Mesendoderm (in vitro differentiated cells): ENCODE data around the gene SLC7A8. TPM values are rescaled to one million over a fixed set of nuclear protein-coding genes. Genes with fewer than 3 reads are reported as not detected.

Experiments used
- DNase-seq: peaks from one replicate; pipeline ENCODE4 v3.0.0; 2013
- H2AK5ac ChIP-seq: 2 replicates; pipeline ENCODE4 v1.6.1; 2013; ENCODE audit warnings: low read length, inconsistent platforms
- H2BK120ac ChIP-seq: 2 replicates; pipeline ENCODE4 v1.6.1; 2013; ENCODE audit warnings: low read depth, mild to moderate bottlenecking, low read length, moderate library complexity, mixed read lengths
- H2BK15ac ChIP-seq: replicated peaks from 2 replicates; pipeline ENCODE4 v1.6.1; 2013; ENCODE audit warnings: low read depth, mild to moderate bottlenecking, moderate library complexity
- H2BK5ac ChIP-seq: 2 replicates; pipeline ENCODE4 v1.6.1; 2013; ENCODE audit warnings: low read length, inconsistent platforms
- H3K18ac ChIP-seq: 2 replicates; pipeline ENCODE4 v1.6.1; 2013; ENCODE audit warnings: mild to moderate bottlenecking, low read length, mixed read lengths
- H3K23ac ChIP-seq: one replicate; pipeline ENCODE4 v1.6.1; 2013; ENCODE audit warnings: low read length
- H3K27ac ChIP-seq: 2 replicates; pipeline ENCODE4 v1.5.1; 2013; ENCODE audit warnings: low read depth, mild to moderate bottlenecking, inconsistent platforms, low read length, moderate library complexity
- H3K27me3 ChIP-seq: 2 replicates; pipeline ENCODE4 v1.6.1; 2013; ENCODE audit warnings: low read length, control low read depth, mild to moderate bottlenecking, inconsistent platforms; ENCODE audit not compliant: insufficient read depth, poor library complexity
- H3K36me3 ChIP-seq: 2 replicates; pipeline ENCODE4 v1.6.1; 2013; ENCODE audit warnings: low read length, inconsistent platforms; ENCODE audit not compliant: control insufficient read depth, insufficient read depth
- H3K4ac ChIP-seq: one replicate; pipeline ENCODE4 v1.6.1; 2013; ENCODE audit warnings: low read depth, mild to moderate bottlenecking, low read length, moderate library complexity
- H3K4me1 ChIP-seq: 2 replicates; pipeline ENCODE4 v1.6.1; 2013; ENCODE audit warnings: low read depth, low read length, inconsistent platforms; ENCODE audit not compliant: control insufficient read depth
- H3K4me2 ChIP-seq: 2 replicates; pipeline ENCODE4 v1.6.1; 2013; ENCODE audit warnings: low read length
- H3K4me3 ChIP-seq: 2 replicates; pipeline ENCODE4 v1.5.1; 2013; ENCODE audit warnings: mild to moderate bottlenecking, low read length
- H3K56ac ChIP-seq: one replicate; pipeline ENCODE4 v1.6.1; 2013; ENCODE audit warnings: low read length
- H3K79me1 ChIP-seq: 2 replicates; pipeline ENCODE4 v1.6.1; 2013; ENCODE audit warnings: low read length, inconsistent platforms
- H3K79me2 ChIP-seq: 2 replicates; pipeline ENCODE4 v1.6.1; 2013; ENCODE audit warnings: mild to moderate bottlenecking, low read length; ENCODE audit not compliant: control insufficient read depth, insufficient read depth
- H3K9ac ChIP-seq: 2 replicates; pipeline ENCODE4 v1.6.1; 2013; ENCODE audit warnings: low read length, inconsistent platforms
- H4K5ac ChIP-seq: one replicate; pipeline ENCODE4 v1.6.1; 2013; ENCODE audit warnings: low read length
- H4K8ac ChIP-seq: one replicate; pipeline ENCODE4 v1.6.1; 2013; ENCODE audit warnings: low read depth, mild to moderate bottlenecking, control low read depth, low read length, moderate library complexity
- WGBS: extraction: QIAGEN DNeasy Blood & Tissue Kit; methylation state at CpG from one replicate; pipeline ENCODE4 v1.1.7; 2013; ENCODE audit warnings: low lambda C conversion rate, missing lambda C conversion rate; ENCODE audit not compliant: insufficient coverage; ENCODE audit errors: extremely low coverage; 5-methylcytosine and 5-hydroxymethylcytosine counted together
- small RNA-seq: library from polyadenylated mRNA; stranded (forward); fragments of <200 nt; extraction: miRNeasy Mini kit (QIAGEN cat#:217004); gene quantifications from one replicate; pipeline ENCODE3, GENCODE V24; 2013; ENCODE audit not compliant: insufficient read depth

The SLC7A8 gene

DNA sequence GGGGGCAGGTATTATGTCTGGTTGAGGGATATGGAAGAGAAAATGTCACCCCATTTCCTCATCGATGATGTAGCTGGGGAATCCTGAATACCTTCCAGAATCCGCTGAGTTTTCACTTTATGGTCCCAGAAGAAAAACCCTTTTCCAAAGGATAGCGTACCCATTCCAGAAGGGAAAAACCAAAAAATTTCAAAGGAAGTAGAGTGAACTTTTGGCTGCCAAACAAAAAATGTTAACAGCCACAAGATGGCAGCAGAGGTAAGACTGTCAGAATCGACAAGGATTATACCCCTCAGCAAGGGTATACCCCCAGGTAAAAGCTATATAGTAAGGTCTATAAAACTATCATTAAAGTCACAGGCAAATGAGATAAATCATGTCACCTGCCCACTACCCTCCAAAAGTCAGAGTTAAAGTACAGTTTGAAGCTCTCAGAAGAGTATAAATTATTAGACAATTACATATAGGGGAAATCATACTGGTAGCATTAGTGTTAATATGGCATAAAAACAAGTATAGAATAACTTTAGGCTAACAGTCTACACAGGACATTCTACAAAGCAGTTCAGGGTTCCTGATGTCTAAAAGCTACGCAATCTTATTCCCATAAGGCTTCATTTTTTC, 106.6 kb downstream of the SLC7A8 start:
- no peak overlapping the region for H3K4me3 ChIP-seq
- no peak overlapping the region for H4K5ac ChIP-seq
- peaks cover 6% of the 10 kb centered on the region for H3K79me1 ChIP-seq
- H3K27ac ChIP-seq, result peak overlapping the region; percentile 77
- DNase-seq, result peak; percentile 53
- H3K4me2 ChIP-seq, result no peak overlapping the region
- peaks cover 3% of the 10 kb centered on the region for H3K79me2 ChIP-seq
- H3K36me3 ChIP-seq, result peaks cover 26% of the 10 kb centered on the region
- no peak overlapping the region for H2BK120ac ChIP-seq
- peak overlapping the region; percentile 26 for H3K9ac ChIP-seq
- no peak overlapping the region for H3K56ac ChIP-seq
- no peak overlapping the region for H2BK15ac ChIP-seq
- H2BK5ac ChIP-seq, result no peak overlapping the region
- H4K8ac ChIP-seq, result no peak overlapping the region
- H3K18ac ChIP-seq, result peak overlapping the region; percentile 76
- no peak overlapping the region for H2AK5ac ChIP-seq
- peaks cover 17% of the 10 kb centered on the region for H3K4me1 ChIP-seq
- no peak overlapping the region for H3K4ac ChIP-seq
- WGBS, result no CpG with 5 or more reads among the region's 5 CpGs
- H3K27me3 ChIP-seq, result no peaks in the 10 kb centered on the region
- H3K23ac ChIP-seq, result no peak overlapping the region

Small RNA genes within 50 kb of the gene (small RNA-seq; reads per million reads assigned to genes)
- gene AL049829.1 (not detected), gene RNU6-1138P (not detected)
